ENCODE measurements around the gene STK17B. TPM values are rescaled to one million over a fixed set of nuclear protein-coding genes. Genes with fewer than 3 reads are reported as not detected.

The STK17B gene
- 30.9 and 239 TPM in 2 replicates for total RNA-seq

GRCh38 chr2:196171248-196171871 lies at the start of gene STK17B:
Gene STK17B, minus strand, starts transcription at chr2:196171578. Its CDS starts 8,195 bp downstream, at chr2:196163383.

Other genes starting within 250 kb of the STK17B start
- gene DNAH7, start 102.7 kb downstream of the STK17B start, total RNA-seq = 0.22 and 1.1 TPM in 2 replicates